ENCODE data around the gene GAPT.

Gene GAPT

GRCh38 chr5:58481828-58482227 lies 9.4 kb upstream of the GAPT start:
- Histone ChIP-seq H3K79me2 (no peaks in the 10 kb centered on the region), H3K27ac (no peak overlapping the region), H3K4me1 (no peaks in the 10 kb centered on the region), H3K4me3 (ENCODE audit: low read depth, low read length) (no peak overlapping the region), H2AFZ (no peak overlapping the region), H3K27me3 (ENCODE audit: control insufficient read depth, insufficient read depth, low read length) (no peaks in the 10 kb centered on the region), H3K9ac (no peak overlapping the region), H3K36me3 (ENCODE audit: control insufficient read depth, insufficient read depth, low read length) (no peaks in the 10 kb centered on the region), H3K9me3 (ENCODE audit: control insufficient read depth, low read length) (no peaks in the 10 kb centered on the region), H3K4me2 (ENCODE audit: low read length) (no peak overlapping the region)
- no peak for TF ChIP-seq CTCF (IDR thresholded peaks at IDR 0.05)

DNA sequence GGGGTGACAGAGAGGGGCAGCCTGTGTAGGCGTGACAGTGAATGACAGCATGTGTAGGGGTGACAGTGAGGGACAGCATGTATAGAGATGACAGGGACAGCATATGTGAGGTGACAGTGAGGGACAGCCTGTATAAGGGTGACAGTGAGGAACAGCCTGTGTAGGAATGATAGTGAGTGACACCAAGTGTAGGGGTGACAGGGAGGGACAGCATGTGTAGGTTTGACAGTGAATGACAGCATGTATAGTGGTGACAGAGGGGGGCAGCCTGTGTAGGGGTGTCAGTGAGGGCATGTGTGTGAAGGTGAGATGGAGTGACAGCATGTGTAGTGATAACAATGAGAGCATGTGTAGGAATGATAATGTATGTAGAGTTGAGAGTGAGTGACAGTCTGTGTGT lies 8.7 kb upstream of the GAPT start:
- H3K79me2 ChIP-seq: no peaks in the 10 kb centered on the region
- H3K9ac ChIP-seq: no peak overlapping the region
- no peaks in the 10 kb centered on the region for H3K4me1 ChIP-seq
- no peaks in the 10 kb centered on the region for H3K36me3 ChIP-seq (ENCODE audit: control insufficient read depth, insufficient read depth, low read length)
- H3K4me2 ChIP-seq (ENCODE audit: low read length): no peak overlapping the region
- TF ChIP-seq CTCF (IDR thresholded peaks at IDR 0.05): no peak
- no peaks in the 10 kb centered on the region for H3K27me3 ChIP-seq (ENCODE audit: control insufficient read depth, insufficient read depth, low read length)
- H2AFZ ChIP-seq: no peak overlapping the region
- H3K9me3 ChIP-seq (ENCODE audit: control insufficient read depth, low read length): no peaks in the 10 kb centered on the region
- H3K27ac ChIP-seq: no peak overlapping the region
- no peak overlapping the region for H3K4me3 ChIP-seq (ENCODE audit: low read depth, low read length)

DNA sequence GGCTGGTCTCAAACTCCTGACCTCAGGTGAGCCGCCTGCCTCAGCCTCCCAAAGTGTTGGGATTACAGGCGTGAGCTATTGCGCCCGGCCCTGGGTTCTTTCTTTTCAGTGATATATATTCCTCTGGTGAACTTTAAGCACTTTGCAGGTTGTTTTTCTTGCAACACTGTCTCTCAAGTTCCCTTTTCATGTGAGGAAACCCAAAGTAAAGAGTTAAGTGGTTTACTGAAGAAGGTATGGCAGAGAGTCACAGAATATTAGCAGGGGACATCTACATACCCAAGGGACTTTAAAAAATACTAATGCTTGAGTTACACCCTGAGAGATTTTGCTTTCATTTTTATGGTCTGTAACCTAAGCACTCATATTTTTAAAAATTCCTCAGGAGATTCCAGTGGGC lies 6.7 kb upstream of the GAPT start:
- Histone ChIP-seq H3K36me3 (ENCODE audit: control insufficient read depth, insufficient read depth, low read length) (no peaks in the 10 kb centered on the region), H3K4me1 (no peaks in the 10 kb centered on the region), H3K9ac (no peak overlapping the region), H3K4me3 (ENCODE audit: low read depth, low read length) (no peak overlapping the region), H3K4me2 (ENCODE audit: low read length) (no peak overlapping the region), H3K9me3 (ENCODE audit: control insufficient read depth, low read length) (no peaks in the 10 kb centered on the region), H3K27ac (no peak overlapping the region), H3K79me2 (no peaks in the 10 kb centered on the region), H2AFZ (no peak overlapping the region), H3K27me3 (ENCODE audit: control insufficient read depth, insufficient read depth, low read length) (no peaks in the 10 kb centered on the region)
- no peak for TF ChIP-seq CTCF (IDR thresholded peaks at IDR 0.05)

- no peak for TF ChIP-seq CTCF (IDR thresholded peaks at IDR 0.05)
These were observed 4.9 kb upstream of the GAPT start for GRCh38 chr5:58486290-58486689.

DNA sequence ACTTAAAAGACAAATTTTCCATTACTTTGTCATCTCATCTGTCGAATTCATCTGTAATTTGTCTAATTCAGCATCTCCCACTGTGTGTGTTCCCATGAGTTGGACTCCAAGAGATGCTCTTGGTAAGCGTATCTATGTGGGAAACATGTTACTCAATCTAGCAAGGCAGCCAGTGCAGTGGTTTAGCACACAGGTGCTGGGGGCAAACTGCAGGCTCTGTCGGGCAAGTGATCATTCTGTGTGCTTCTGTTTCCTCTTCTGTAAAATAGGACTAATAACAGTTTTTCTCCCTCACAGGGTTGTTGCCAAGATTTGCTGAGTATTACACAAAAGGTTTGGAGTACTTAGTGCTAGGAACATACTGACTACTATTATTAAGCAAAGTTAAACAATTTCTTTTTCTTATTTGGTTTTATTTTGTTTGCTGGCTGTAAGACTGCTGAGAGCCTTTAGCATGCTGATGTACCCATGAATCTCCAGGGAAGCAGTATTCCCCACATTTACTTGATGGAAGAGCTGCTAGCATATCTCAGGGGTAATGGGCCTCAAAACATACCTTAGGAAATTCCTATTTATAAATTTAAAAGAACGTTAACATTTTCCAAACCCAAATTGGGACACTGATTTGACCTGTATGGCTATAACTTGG lies 709 bp upstream of the GAPT start:
- H3K27ac ChIP-seq: no peak overlapping the region

More at GRCh38 chr5:58486290-58486689, 4.9 kb upstream of the GAPT start:
- H2AFZ ChIP-seq: no peak overlapping the region
- H3K27ac ChIP-seq: no peak overlapping the region
- H3K27me3 ChIP-seq (ENCODE audit: control insufficient read depth, insufficient read depth, low read length): no peaks in the 10 kb centered on the region
- no peak overlapping the region for H3K4me2 ChIP-seq (ENCODE audit: low read length)
- no peaks in the 10 kb centered on the region for H3K79me2 ChIP-seq
- no peak overlapping the region for H3K4me3 ChIP-seq (ENCODE audit: low read depth, low read length)
- H3K4me1 ChIP-seq: no peaks in the 10 kb centered on the region
- no peaks in the 10 kb centered on the region for H3K36me3 ChIP-seq (ENCODE audit: control insufficient read depth, insufficient read depth, low read length)
- H3K9me3 ChIP-seq (ENCODE audit: control insufficient read depth, low read length): no peaks in the 10 kb centered on the region
- H3K9ac ChIP-seq: no peak overlapping the region

More for the DNA sequence above, 709 bp upstream of the GAPT start:
- Histone ChIP-seq H3K27me3 (ENCODE audit: control insufficient read depth, insufficient read depth, low read length) (no peaks in the 10 kb centered on the region), H3K4me2 (ENCODE audit: low read length) (no peak overlapping the region), H3K4me1 (no peaks in the 10 kb centered on the region), H3K9ac (no peak overlapping the region), H3K36me3 (ENCODE audit: control insufficient read depth, insufficient read depth, low read length) (no peaks in the 10 kb centered on the region), H2AFZ (no peak overlapping the region), H3K9me3 (ENCODE audit: control insufficient read depth, low read length) (no peaks in the 10 kb centered on the region), H3K4me3 (ENCODE audit: low read depth, low read length) (no peak overlapping the region), H3K79me2 (no peaks in the 10 kb centered on the region)
- no peak for TF ChIP-seq CTCF (IDR thresholded peaks at IDR 0.05)

All from parathyroid adenoma (tissue), 2 donors.